ENCODE data around the gene ADGRF1.

Gene ADGRF1

GRCh38 chr6:46964716-46965519, 77.2 kb downstream of the ADGRF1 start:
- Mint-ChIP-seq H3K9me3 (no peaks in the 10 kb centered on the region), H3K36me3 (ENCODE audit: low read depth) (no peaks in the 10 kb centered on the region), H3K27me3 (ENCODE audit: low read depth) (no peaks in the 10 kb centered on the region), H3K27ac (no peak overlapping the region), H3K4me3 (no peak overlapping the region), H3K4me1 (ENCODE audit: low read depth) (no peaks in the 10 kb centered on the region)
- no peak for DNase-seq (ENCODE audit: low spot score)

DNA sequence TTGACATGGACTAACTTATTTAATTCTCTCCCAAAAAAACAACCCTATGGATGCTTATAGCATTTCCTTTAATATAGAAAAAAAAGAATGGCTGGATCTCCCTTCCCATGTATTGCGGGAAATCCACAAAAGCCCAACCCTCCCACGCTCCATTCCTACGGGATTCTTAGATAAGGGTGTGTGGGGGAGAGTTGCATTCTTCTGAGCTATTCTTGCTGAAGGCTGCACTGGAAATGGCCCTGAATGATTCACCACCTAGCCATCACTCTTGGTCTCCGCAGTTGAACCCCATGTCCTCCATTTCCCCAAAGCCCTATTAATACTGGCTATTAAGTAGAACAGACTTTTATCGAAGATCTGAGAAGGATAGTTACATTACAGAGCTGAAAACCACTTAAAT, 78.5 kb downstream of the ADGRF1 start:
- no peaks in the 10 kb centered on the region for H3K27me3 Mint-ChIP-seq (ENCODE audit: low read depth)
- no peak overlapping the region for H3K4me3 Mint-ChIP-seq
- H3K27ac Mint-ChIP-seq = no peak overlapping the region
- H3K36me3 Mint-ChIP-seq (ENCODE audit: low read depth) = no peaks in the 10 kb centered on the region
- no peaks in the 10 kb centered on the region for H3K4me1 Mint-ChIP-seq (ENCODE audit: low read depth)
- no peaks in the 10 kb centered on the region for H3K9me3 Mint-ChIP-seq
- DNase-seq (ENCODE audit: low spot score) = no peak

- H3K9me3 Mint-ChIP-seq = no peaks in the 10 kb centered on the region
Observed at GRCh38 chr6:46963039-46963438, 79.1 kb downstream of the ADGRF1 start.

GRCh38 chr6:46961711-46962110, 80.4 kb downstream of the ADGRF1 start:
- no peak overlapping the region for H3K4me3 Mint-ChIP-seq
- H3K27ac Mint-ChIP-seq = no peak overlapping the region
- DNase-seq (ENCODE audit: low spot score) = no peak
- H3K27me3 Mint-ChIP-seq (ENCODE audit: low read depth) = no peaks in the 10 kb centered on the region
- no peaks in the 10 kb centered on the region for H3K36me3 Mint-ChIP-seq (ENCODE audit: low read depth)
- H3K9me3 Mint-ChIP-seq = no peaks in the 10 kb centered on the region
- H3K4me1 Mint-ChIP-seq (ENCODE audit: low read depth) = no peaks in the 10 kb centered on the region

More at GRCh38 chr6:46963039-46963438, 79.1 kb downstream of the ADGRF1 start:
- Mint-ChIP-seq H3K36me3 (ENCODE audit: low read depth) (no peaks in the 10 kb centered on the region), H3K27me3 (ENCODE audit: low read depth) (no peaks in the 10 kb centered on the region), H3K4me1 (ENCODE audit: low read depth) (no peaks in the 10 kb centered on the region), H3K4me3 (no peak overlapping the region), H3K27ac (no peak overlapping the region)
- no peak for DNase-seq (ENCODE audit: low spot score)

DNA sequence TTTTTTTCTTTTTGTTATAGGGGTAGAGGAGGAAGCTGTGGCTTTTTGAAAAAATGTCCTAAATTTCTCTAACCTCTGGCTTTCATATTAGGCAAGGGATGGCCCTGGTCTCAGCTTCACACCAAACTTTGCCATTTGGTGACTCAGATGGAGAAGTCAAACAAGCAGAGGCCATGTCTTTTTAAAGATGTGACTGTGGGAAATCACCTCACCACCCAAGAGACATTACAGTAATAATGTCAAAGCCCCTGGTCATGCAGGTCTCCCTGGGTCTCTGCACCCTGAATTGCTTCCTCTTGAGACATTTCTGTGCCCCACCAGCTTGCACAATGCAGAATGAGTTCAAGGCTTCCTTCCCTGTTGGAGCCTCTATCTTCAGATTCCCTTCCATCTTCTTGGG, 80.9 kb downstream of the ADGRF1 start:
- H3K4me3 Mint-ChIP-seq = no peak overlapping the region
- no peaks in the 10 kb centered on the region for H3K36me3 Mint-ChIP-seq (ENCODE audit: low read depth)
- H3K27ac Mint-ChIP-seq = no peak overlapping the region
- no peaks in the 10 kb centered on the region for H3K4me1 Mint-ChIP-seq (ENCODE audit: low read depth)
- H3K9me3 Mint-ChIP-seq = no peaks in the 10 kb centered on the region
- no peak for DNase-seq (ENCODE audit: low spot score)
- no peaks in the 10 kb centered on the region for H3K27me3 Mint-ChIP-seq (ENCODE audit: low read depth)

GRCh38 chr6:46959419-46959818, 82.7 kb downstream of the ADGRF1 start:
- H3K36me3 Mint-ChIP-seq (ENCODE audit: low read depth) = no peaks in the 10 kb centered on the region
- no peak for DNase-seq (ENCODE audit: low spot score)

GRCh38 chr6:46956409-46956808, 85.7 kb downstream of the ADGRF1 start:
- no peak for DNase-seq (ENCODE audit: low spot score)
- H3K9me3 Mint-ChIP-seq = no peaks in the 10 kb centered on the region
- no peaks in the 10 kb centered on the region for H3K36me3 Mint-ChIP-seq (ENCODE audit: low read depth)
- H3K4me1 Mint-ChIP-seq (ENCODE audit: low read depth) = no peaks in the 10 kb centered on the region
- H3K4me3 Mint-ChIP-seq = no peak overlapping the region
- no peaks in the 10 kb centered on the region for H3K27me3 Mint-ChIP-seq (ENCODE audit: low read depth)
- no peak overlapping the region for H3K27ac Mint-ChIP-seq

More at GRCh38 chr6:46959419-46959818, 82.7 kb downstream of the ADGRF1 start:
- Mint-ChIP-seq H3K4me1 (ENCODE audit: low read depth) (no peaks in the 10 kb centered on the region), H3K9me3 (no peaks in the 10 kb centered on the region), H3K27ac (no peak overlapping the region), H3K27me3 (ENCODE audit: low read depth) (no peaks in the 10 kb centered on the region), H3K4me3 (no peak overlapping the region)

GRCh38 chr6:46954837-46955451, 87.2 kb downstream of the ADGRF1 start:
- Mint-ChIP-seq H3K9me3 (no peaks in the 10 kb centered on the region), H3K4me1 (ENCODE audit: low read depth) (no peaks in the 10 kb centered on the region), H3K4me3 (no peak overlapping the region), H3K36me3 (ENCODE audit: low read depth) (no peaks in the 10 kb centered on the region), H3K27ac (no peak overlapping the region), H3K27me3 (ENCODE audit: low read depth) (no peaks in the 10 kb centered on the region)
- no peak for DNase-seq (ENCODE audit: low spot score)

DNA sequence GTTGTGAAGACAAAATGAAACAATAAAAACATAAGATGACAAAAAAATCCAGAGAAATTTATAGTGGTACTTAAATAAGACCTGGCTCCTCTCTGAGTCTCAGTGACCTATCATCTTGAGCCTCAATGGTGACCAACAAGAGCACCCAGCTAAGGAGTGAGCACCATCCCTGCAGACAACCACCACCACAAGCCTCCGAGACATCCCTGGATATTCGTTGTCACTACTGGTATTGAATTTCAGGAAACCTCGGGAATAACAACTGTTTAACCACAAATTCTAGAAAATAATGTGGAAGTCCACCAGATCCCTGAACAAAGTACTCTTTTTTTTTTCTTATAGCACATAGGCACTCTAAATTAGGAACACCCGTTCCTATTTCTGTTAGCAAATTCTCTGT, 88.2 kb downstream of the ADGRF1 start:
- Mint-ChIP-seq H3K9me3 (no peaks in the 10 kb centered on the region), H3K27ac (no peak overlapping the region), H3K4me3 (no peak overlapping the region), H3K27me3 (ENCODE audit: low read depth) (no peaks in the 10 kb centered on the region), H3K36me3 (ENCODE audit: low read depth) (no peaks in the 10 kb centered on the region), H3K4me1 (ENCODE audit: low read depth) (no peaks in the 10 kb centered on the region)
- no peak for DNase-seq (ENCODE audit: low spot score)

DNA sequence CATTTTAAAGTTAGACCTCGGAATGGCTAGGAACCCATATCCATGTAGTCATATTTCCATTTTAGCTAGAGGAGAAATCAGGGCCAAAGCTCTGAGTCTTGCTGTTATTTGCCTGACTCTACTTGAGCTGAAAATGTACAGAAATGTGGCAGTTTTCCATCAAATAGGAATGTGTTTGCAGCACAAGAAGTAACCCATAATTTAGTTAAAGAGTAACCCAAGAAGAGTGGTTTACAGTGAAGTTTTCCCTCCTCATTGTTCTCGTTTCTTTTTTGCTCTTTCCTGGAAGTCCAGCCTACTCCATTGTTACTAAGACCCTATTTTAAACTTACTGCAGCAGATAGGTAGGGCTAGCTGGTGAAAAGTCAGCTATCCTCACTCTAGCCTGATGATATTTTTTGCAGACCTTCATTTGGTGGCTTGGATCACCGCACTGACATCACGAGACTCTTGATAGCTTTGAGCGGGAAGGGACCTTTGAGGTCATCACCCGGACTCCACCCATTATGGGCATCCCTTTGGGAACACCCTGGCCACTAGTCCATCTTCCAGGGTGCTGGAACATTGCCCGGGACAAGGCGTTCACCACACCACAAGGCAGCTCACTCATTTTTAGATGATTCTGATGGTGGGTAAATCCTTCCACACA, 92.4 kb downstream of the ADGRF1 start:
- Mint-ChIP-seq H3K4me1 (ENCODE audit: low read depth) (no peaks in the 10 kb centered on the region), H3K9me3 (no peaks in the 10 kb centered on the region), H3K36me3 (ENCODE audit: low read depth) (no peaks in the 10 kb centered on the region), H3K27ac (no peak overlapping the region), H3K27me3 (ENCODE audit: low read depth) (no peaks in the 10 kb centered on the region), H3K4me3 (no peak overlapping the region)
- DNase-seq (ENCODE audit: low spot score) = no peak

GRCh38 chr6:46948699-46949098, 93.4 kb downstream of the ADGRF1 start:
- Mint-ChIP-seq H3K27ac (no peak overlapping the region), H3K9me3 (no peaks in the 10 kb centered on the region), H3K4me1 (ENCODE audit: low read depth) (no peaks in the 10 kb centered on the region), H3K27me3 (ENCODE audit: low read depth) (no peaks in the 10 kb centered on the region), H3K36me3 (ENCODE audit: low read depth) (no peaks in the 10 kb centered on the region), H3K4me3 (no peak overlapping the region)
- DNase-seq (ENCODE audit: low spot score) = no peak
